Endodermal cell (in vitro differentiated cells): ENCODE results near the gene KCNC1. TPM values are rescaled to one million over a fixed set of nuclear protein-coding genes. Genes with fewer than 3 reads are reported as not detected.

ENCODE experiments used
- DNase-seq: peaks from one replicate; pipeline ENCODE4 v3.0.0-alpha.2; 2017
- H3K27ac ChIP-seq: 2 replicates; pipeline ENCODE4 v1.5.1; 2013; ENCODE audit warnings: mild to moderate bottlenecking, low read depth, low read length, moderate library complexity
- H3K27me3 ChIP-seq: 2 replicates; pipeline ENCODE4 v1.6.1; 2013; ENCODE audit warnings: mild to moderate bottlenecking, low read length, moderate library complexity; ENCODE audit not compliant: insufficient read depth, control insufficient read depth, poor library complexity, severe bottlenecking
- H3K36me3 ChIP-seq: 2 replicates; pipeline ENCODE4 v1.7.0; 2013; ENCODE audit warnings: mild to moderate bottlenecking, low read length, moderate library complexity; ENCODE audit not compliant: control insufficient read depth, insufficient read depth
- H3K4me1 ChIP-seq: one replicate; pipeline ENCODE4 v1.7.0; 2013; ENCODE audit warnings: low read length; ENCODE audit not compliant: control insufficient read depth, insufficient read depth
- H3K4me3 ChIP-seq: 2 replicates; pipeline ENCODE4 v1.5.1; 2013; ENCODE audit warnings: mild to moderate bottlenecking, low read length, moderate library complexity
- H3K9ac ChIP-seq: 2 replicates; pipeline ENCODE4 v1.6.1; 2013; ENCODE audit warnings: mild to moderate bottlenecking, low read length, moderate library complexity; ENCODE audit not compliant: poor library complexity, severe bottlenecking; ENCODE audit errors: extremely low read depth
- H3K9me3 ChIP-seq: 2 replicates; pipeline ENCODE4 v1.6.1; 2013; ENCODE audit warnings: mild to moderate bottlenecking, low read length, moderate library complexity; ENCODE audit not compliant: control insufficient read depth
- H3K27ac Mint-ChIP-seq: 2 replicates; pipeline ENCODE4 v1.8.0; 2020; ENCODE audit warnings: mixed read lengths
- H3K27me3 Mint-ChIP-seq: 2 replicates; pipeline ENCODE4 v1.8.0; 2021; ENCODE audit warnings: mild to moderate bottlenecking, mixed read lengths; ENCODE audit not compliant: insufficient read depth
- H3K36me3 Mint-ChIP-seq: 2 replicates; pipeline ENCODE4 v1.8.0; 2020; ENCODE audit warnings: low read depth, mixed read lengths
- H3K4me1 Mint-ChIP-seq: 2 replicates; pipeline ENCODE4 v1.8.0; 2020; ENCODE audit warnings: mixed read lengths
- H3K4me3 Mint-ChIP-seq: 2 replicates; pipeline ENCODE4 v1.8.0; 2020; ENCODE audit warnings: mild to moderate bottlenecking, moderate library complexity, mixed read lengths
- H3K9me3 Mint-ChIP-seq: 2 replicates; pipeline ENCODE4 v1.8.0; 2020; ENCODE audit warnings: mild to moderate bottlenecking, mixed read lengths
- WGBS, 2 experiments: methylation state at CpG; one replicate each; pipeline versions ENCODE4 v1.1.5 to v1.1.7; 2013; ENCODE audit warnings: missing lambda C conversion rate in 2 of 2, mixed read lengths in 1 of 2; ENCODE audit not compliant: insufficient coverage in 1 of 2, insufficient read length in 1 of 2; 5-methylcytosine and 5-hydroxymethylcytosine counted together
- total RNA-seq, 2 donors: library from RNA; stranded (reverse); fragmentation: NEBNext Ultra II Directional in 1 of 2; extraction: Animal tissue kit (Norgen Biotek cat#: 25700) in 1 of 2; gene quantifications; 2 replicates in 1 of 2; 3 replicates in 1 of 2; pipeline ENCODE4 v1.2.1, GENCODE V29; 2021
- TF ChIP-seq, protein P1 (sequence below): fragments of 200-600 bp; sonication (generic); conservative IDR thresholded peaks from 2 replicates; pipeline ENCODE4 v1.5.0; 2021; ENCODE audit warnings: antibody characterized with exemption, mild to moderate bottlenecking

The KCNC1 gene
- total RNA-seq, 2 donors from 2014 or later, result not detected

DNA sequence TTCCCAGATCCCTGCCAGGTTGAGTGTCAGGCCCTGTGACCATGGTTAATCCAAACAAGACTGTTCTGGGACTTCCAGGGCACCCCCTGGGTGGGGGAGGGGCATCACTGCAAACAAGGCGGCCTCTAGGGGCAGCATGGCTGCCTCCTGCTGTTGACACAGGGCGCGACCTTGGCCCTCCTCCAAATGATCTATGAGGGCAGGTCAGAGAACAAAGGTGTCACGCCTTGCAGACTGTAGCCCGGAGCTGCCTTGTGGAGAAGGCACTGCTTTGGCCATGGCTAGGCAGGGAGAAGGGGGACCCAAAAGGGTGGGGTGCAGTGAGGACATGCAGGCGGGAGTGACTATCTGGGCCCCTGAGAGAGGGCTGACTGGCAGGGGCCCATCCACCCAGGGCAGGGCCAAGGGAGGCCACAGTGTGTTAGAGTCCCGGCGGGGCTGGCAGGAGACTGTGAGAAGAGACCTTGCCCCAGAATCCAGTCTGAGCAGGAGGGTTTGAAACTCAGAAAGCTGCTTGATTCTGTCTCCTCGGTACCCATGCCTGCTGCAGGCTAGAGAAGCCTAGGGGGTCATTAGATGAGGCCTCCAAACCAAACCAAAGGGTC is 35.6 kb downstream of the KCNC1 start:
- Mint-ChIP-seq H3K27ac (no peak overlapping the region), H3K4me1 (no peaks in the 10 kb centered on the region), H3K27me3 (no peaks in the 10 kb centered on the region), H3K9me3 (no peaks in the 10 kb centered on the region), H3K36me3 (no peaks in the 10 kb centered on the region), H3K4me3 (no peak overlapping the region)
- TF ChIP-seq, protein P1, sequence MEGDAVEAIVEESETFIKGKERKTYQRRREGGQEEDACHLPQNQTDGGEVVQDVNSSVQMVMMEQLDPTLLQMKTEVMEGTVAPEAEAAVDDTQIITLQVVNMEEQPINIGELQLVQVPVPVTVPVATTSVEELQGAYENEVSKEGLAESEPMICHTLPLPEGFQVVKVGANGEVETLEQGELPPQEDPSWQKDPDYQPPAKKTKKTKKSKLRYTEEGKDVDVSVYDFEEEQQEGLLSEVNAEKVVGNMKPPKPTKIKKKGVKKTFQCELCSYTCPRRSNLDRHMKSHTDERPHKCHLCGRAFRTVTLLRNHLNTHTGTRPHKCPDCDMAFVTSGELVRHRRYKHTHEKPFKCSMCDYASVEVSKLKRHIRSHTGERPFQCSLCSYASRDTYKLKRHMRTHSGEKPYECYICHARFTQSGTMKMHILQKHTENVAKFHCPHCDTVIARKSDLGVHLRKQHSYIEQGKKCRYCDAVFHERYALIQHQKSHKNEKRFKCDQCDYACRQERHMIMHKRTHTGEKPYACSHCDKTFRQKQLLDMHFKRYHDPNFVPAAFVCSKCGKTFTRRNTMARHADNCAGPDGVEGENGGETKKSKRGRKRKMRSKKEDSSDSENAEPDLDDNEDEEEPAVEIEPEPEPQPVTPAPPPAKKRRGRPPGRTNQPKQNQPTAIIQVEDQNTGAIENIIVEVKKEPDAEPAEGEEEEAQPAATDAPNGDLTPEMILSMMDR, result peak; percentile 66
- Histone ChIP-seq H3K4me3 (no peak overlapping the region), H3K36me3 (no peaks in the 10 kb centered on the region), H3K4me1 (no peaks in the 10 kb centered on the region), H3K27ac (no peak overlapping the region), H3K9ac (no peak overlapping the region), H3K27me3 (no peaks in the 10 kb centered on the region), H3K9me3 (no peaks in the 10 kb centered on the region)
- 87 to 88% methylated on average over 7 to 9 of the region's 9 CpGs for WGBS, 2 experiments
- DNase-seq, result peak; percentile 77

DNA sequence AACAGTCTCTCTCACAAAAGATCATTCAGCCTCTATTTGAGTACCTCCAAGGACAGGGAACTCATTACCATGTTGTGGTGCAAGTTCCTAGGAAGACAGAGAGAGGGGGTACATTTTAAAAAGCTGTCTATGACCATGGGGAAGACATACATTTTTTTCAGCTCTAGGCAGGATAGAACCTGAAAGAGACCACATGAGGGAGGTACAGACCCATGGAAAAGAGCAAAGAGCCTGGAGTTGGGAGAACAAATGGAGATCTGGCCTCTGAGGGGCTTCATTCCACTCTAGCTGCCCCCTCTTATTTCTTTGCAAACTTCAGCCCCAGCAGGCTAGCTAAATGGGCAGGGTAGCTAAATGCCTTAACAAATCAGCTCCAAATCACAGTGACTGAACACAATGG is 36.3 kb downstream of the KCNC1 start:
- TF ChIP-seq, protein P1, result peak; percentile 38
- Histone ChIP-seq H3K4me1 (no peaks in the 10 kb centered on the region), H3K27ac (no peak overlapping the region), H3K4me3 (no peak overlapping the region), H3K9me3 (no peaks in the 10 kb centered on the region), H3K36me3 (no peaks in the 10 kb centered on the region), H3K27me3 (no peaks in the 10 kb centered on the region), H3K9ac (no peak overlapping the region)
- no peak for DNase-seq
- no peaks in the 10 kb centered on the region for H3K36me3 Mint-ChIP-seq
- H3K9me3 Mint-ChIP-seq, result no peaks in the 10 kb centered on the region
- H3K27ac Mint-ChIP-seq, result no peak overlapping the region
- H3K4me1 Mint-ChIP-seq, result no peaks in the 10 kb centered on the region
- H3K4me3 Mint-ChIP-seq, result no peak overlapping the region
- no peaks in the 10 kb centered on the region for H3K27me3 Mint-ChIP-seq

DNA sequence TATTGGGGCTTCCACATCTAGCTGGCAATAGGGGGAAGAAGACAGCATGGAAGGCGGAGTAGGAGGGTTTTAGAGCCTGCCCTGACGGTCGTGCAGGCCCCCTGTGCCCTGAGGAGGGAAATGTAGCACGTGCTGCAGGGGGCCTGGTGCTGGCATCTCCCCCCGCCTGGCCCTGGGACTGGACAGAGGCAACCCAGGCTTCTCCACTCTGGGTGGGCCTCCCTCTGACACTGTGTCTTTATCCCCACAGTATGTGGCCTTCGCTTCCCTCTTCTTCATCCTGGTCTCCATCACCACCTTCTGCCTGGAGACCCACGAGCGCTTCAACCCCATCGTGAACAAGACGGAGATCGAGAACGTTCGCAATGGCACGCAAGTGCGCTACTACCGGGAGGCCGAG is 36.8 kb downstream of the KCNC1 start:
- H3K4me3 ChIP-seq, result no peak overlapping the region
- TF ChIP-seq, protein P1, result no peak
- H3K9me3 ChIP-seq, result no peaks in the 10 kb centered on the region
- no peak overlapping the region for H3K9ac ChIP-seq
- H3K27ac ChIP-seq, result no peak overlapping the region
- Mint-ChIP-seq H3K27ac (no peak overlapping the region), H3K9me3 (no peaks in the 10 kb centered on the region), H3K36me3 (no peaks in the 10 kb centered on the region), H3K27me3 (no peaks in the 10 kb centered on the region), H3K4me1 (no peaks in the 10 kb centered on the region), H3K4me3 (no peak overlapping the region)
- WGBS, 2 experiments, result 96 to 97% methylated on average over 13 to 17 of the region's 17 CpGs
- H3K36me3 ChIP-seq, result no peaks in the 10 kb centered on the region
- no peak for DNase-seq
- H3K27me3 ChIP-seq, result no peaks in the 10 kb centered on the region
- H3K4me1 ChIP-seq, result no peaks in the 10 kb centered on the region
